ENCODE results near the gene CELF3. TPM values are rescaled to one million over a fixed set of nuclear protein-coding genes. Genes with fewer than 3 reads are reported as not detected.

The CELF3 gene
- polyA plus RNA-seq (2013): 0.04 TPM in 1 of 2 replicates, not detected in the other

- H3K4me2 ChIP-seq (ENCODE audit: low read length): no peak within 1 kb of the TSS
These were observed at the start of gene CELF3 for GRCh38 chr1:151716771-151717631. Gene CELF3 (minus strand): TSS chr1:151716803. CDS start chr1:151716020, 783 bp downstream.

GRCh38 chr1:151763990-151764389, 47.4 kb upstream of the CELF3 start:
- Histone ChIP-seq H3K36me3 (ENCODE audit: control insufficient read depth in 1 of 2, insufficient read depth in 2 of 2, low read length in 2 of 2) (peaks cover 12 to 21% of the 10 kb centered on the region in 2 experiments), H3K79me1 (ENCODE audit: low read length) (peaks cover 7% of the 10 kb centered on the region), H3K4me2 (ENCODE audit: low read length) (peak overlapping the region; percentile 73), H4K91ac (ENCODE audit: low read depth, low read length) (no peak overlapping the region), H2BK12ac (ENCODE audit: low read length) (no peak overlapping the region), H3K27ac (ENCODE audit: low read depth, low read length) (no peak overlapping the region), H2BK120ac (ENCODE audit: insufficient read depth, low read length, poor library complexity) (no peak overlapping the region), H4K8ac (ENCODE audit: low read depth, low read length) (peak overlapping the region; percentile 44), H3K9me3 (ENCODE audit: insufficient read depth, low read depth, low read length) (no peaks in the 10 kb centered on the region), H3K23ac (ENCODE audit: low read length) (no peak overlapping the region), H3K4ac (ENCODE audit: low read depth, low read length) (no peak overlapping the region), H3K18ac (ENCODE audit: low read length) (no peak overlapping the region), H2AK5ac (ENCODE audit: low read length) (no peak overlapping the region), H2BK5ac (ENCODE audit: low read depth, low read length, poor library complexity) (no peak overlapping the region), H3K79me2 (ENCODE audit: control insufficient read depth, insufficient read depth, low read length, poor library complexity) (no peaks in the 10 kb centered on the region), H3K9ac (ENCODE audit: low read length) (no peak overlapping the region), H3K4me3 (ENCODE audit: low read depth, low read length) (no peak overlapping the region), H2AFZ (ENCODE audit: insufficient read depth, low read length, poor library complexity) (peak overlapping the region; percentile 11), H3K4me1 (ENCODE audit: control insufficient read depth in 1 of 2, insufficient read depth in 2 of 2, low read length in 2 of 2) (peaks cover 6 to 8% of the 10 kb centered on the region in 2 experiments), H3K14ac (ENCODE audit: low read length) (no peak overlapping the region), H3K27me3 (ENCODE audit: insufficient read depth, low read length) (no peaks in the 10 kb centered on the region), H4K12ac (ENCODE audit: low read depth, low read length) (no peak overlapping the region)
- no peak for DNase-seq
- 100% methylated on average over 2 of the region's 10 CpGs for WGBS (ENCODE audit: extremely low coverage, insufficient coverage, insufficient read length)

More at GRCh38 chr1:151716771-151717631, at the start of gene CELF3:
- no peaks in the 10 kb centered on the region for H3K36me3 ChIP-seq (ENCODE audit: control insufficient read depth in 1 of 2, insufficient read depth in 2 of 2, low read length in 2 of 2)
- DNase-seq: no peak
- no peak within 1 kb of the TSS for H2AK5ac ChIP-seq (ENCODE audit: low read length)
- no peak within 1 kb of the TSS for H2BK5ac ChIP-seq (ENCODE audit: low read depth, low read length, poor library complexity)
- peaks cover 3% of the 10 kb centered on the region in 2 experiments for H3K4me1 ChIP-seq (ENCODE audit: control insufficient read depth in 1 of 2, insufficient read depth in 2 of 2, low read length in 2 of 2)
- no peak within 1 kb of the TSS for H4K12ac ChIP-seq (ENCODE audit: low read depth, low read length)
- peaks cover 28% of the 10 kb centered on the region for H3K27me3 ChIP-seq (ENCODE audit: insufficient read depth, low read length)
- no CpG with 5 or more reads among the region's 27 CpGs for WGBS (ENCODE audit: extremely low coverage, insufficient coverage, insufficient read length)
- H3K23ac ChIP-seq (ENCODE audit: low read length): no peak within 1 kb of the TSS
- H3K9me3 ChIP-seq (ENCODE audit: insufficient read depth, low read depth, low read length): no peaks in the 10 kb centered on the region
- H2BK120ac ChIP-seq (ENCODE audit: insufficient read depth, low read length, poor library complexity): no peak within 1 kb of the TSS
- no peak within 1 kb of the TSS for H2AFZ ChIP-seq (ENCODE audit: insufficient read depth, low read length, poor library complexity)
- H4K8ac ChIP-seq (ENCODE audit: low read depth, low read length): no peak within 1 kb of the TSS
- H3K79me2 ChIP-seq (ENCODE audit: control insufficient read depth, insufficient read depth, low read length, poor library complexity): no peaks in the 10 kb centered on the region
- H3K9ac ChIP-seq (ENCODE audit: low read length): no peak within 1 kb of the TSS
- H3K4me3 ChIP-seq (ENCODE audit: low read depth, low read length): no peak within 1 kb of the TSS
- H3K18ac ChIP-seq (ENCODE audit: low read length): no peak within 1 kb of the TSS
- no peak within 1 kb of the TSS for H3K27ac ChIP-seq (ENCODE audit: low read depth, low read length)
- H3K4ac ChIP-seq (ENCODE audit: low read depth, low read length): no peak within 1 kb of the TSS
- H4K91ac ChIP-seq (ENCODE audit: low read depth, low read length): no peak within 1 kb of the TSS
- H3K79me1 ChIP-seq (ENCODE audit: low read length): no peaks in the 10 kb centered on the region
- H3K14ac ChIP-seq (ENCODE audit: low read length): no peak within 1 kb of the TSS
- H2BK12ac ChIP-seq (ENCODE audit: low read length): no peak within 1 kb of the TSS

- Histone ChIP-seq H4K12ac (ENCODE audit: low read depth, low read length) (peak within 1 kb of the TSS; percentile 68), H2AFZ (ENCODE audit: insufficient read depth, low read length, poor library complexity) (peak within 1 kb of the TSS; percentile 68), H3K27me3 (ENCODE audit: insufficient read depth, low read length) (no peaks in the 10 kb centered on the region), H4K91ac (ENCODE audit: low read depth, low read length) (peak within 1 kb of the TSS; percentile 83), H3K23ac (ENCODE audit: low read length) (no peak within 1 kb of the TSS), H3K4me2 (ENCODE audit: low read length) (peak within 1 kb of the TSS; percentile 84), H3K79me1 (ENCODE audit: low read length) (peaks cover 7% of the 10 kb centered on the region), H3K9ac (ENCODE audit: low read length) (peak within 1 kb of the TSS; percentile 94), H3K4me3 (ENCODE audit: low read depth, low read length) (peak within 1 kb of the TSS; percentile 91), H4K8ac (ENCODE audit: low read depth, low read length) (peak within 1 kb of the TSS; percentile 93), H3K27ac (ENCODE audit: low read depth, low read length) (peak within 1 kb of the TSS; percentile 4), H3K9me3 (ENCODE audit: insufficient read depth, low read depth, low read length) (no peaks in the 10 kb centered on the region), H2AK5ac (ENCODE audit: low read length) (no peak within 1 kb of the TSS), H3K14ac (ENCODE audit: low read length) (peak within 1 kb of the TSS; percentile 59), H3K36me3 (ENCODE audit: control insufficient read depth in 1 of 2, insufficient read depth in 2 of 2, low read length in 2 of 2) (peaks cover 12 to 22% of the 10 kb centered on the region in 2 experiments), H3K18ac (ENCODE audit: low read length) (peak within 1 kb of the TSS; percentile 67), H2BK12ac (ENCODE audit: low read length) (no peak within 1 kb of the TSS), H3K79me2 (ENCODE audit: control insufficient read depth, insufficient read depth, low read length, poor library complexity) (no peaks in the 10 kb centered on the region), H3K4me1 (ENCODE audit: control insufficient read depth in 1 of 2, insufficient read depth in 2 of 2, low read length in 2 of 2) (peaks cover 5 to 7% of the 10 kb centered on the region in 2 experiments), H2BK120ac (ENCODE audit: insufficient read depth, low read length, poor library complexity) (no peak within 1 kb of the TSS), H2BK5ac (ENCODE audit: low read depth, low read length, poor library complexity) (peak within 1 kb of the TSS; percentile 49), H3K4ac (ENCODE audit: low read depth, low read length) (peak within 1 kb of the TSS; percentile 70)
- peak; percentile 77 to 85 for DNase-seq
- WGBS (ENCODE audit: extremely low coverage, insufficient coverage, insufficient read length): no CpG with 5 or more reads among the region's 68 CpGs
These were observed 46.6 kb upstream of the CELF3 start, which contains the start of gene MRPL9 for GRCh38 chr1:151762941-151763921. Gene MRPL9 (minus strand): TSS chr1:151763496. CDS start chr1:151763479, 17 bp downstream.
